ENCODE data around the gene SLC25A23. TPM values are rescaled to one million over a fixed set of nuclear protein-coding genes. Genes with fewer than 3 reads are reported as not detected.

Gene SLC25A23
- total RNA-seq, 1 experiment from 2014 or later: 42.9 TPM

GRCh38 chr19:6452899-6453298 is 6.7 kb downstream of the SLC25A23 start:
- Histone ChIP-seq H2AK5ac (ENCODE audit: insufficient read length, low read length) (no peak overlapping the region), H2BK12ac (ENCODE audit: insufficient read length, low read depth, low read length) (no peak overlapping the region), H2BK15ac (ENCODE audit: low read depth, low read length) (no peak overlapping the region), H3K23ac (ENCODE audit: insufficient read length, low read depth, low read length) (no peak overlapping the region), H4K8ac (replicated peaks; ENCODE audit: insufficient read length, low read depth, low read length) (no peak overlapping the region), H3K4me2 (ENCODE audit: insufficient read depth, insufficient read length, low read length) (no peak overlapping the region), H3K14ac (ENCODE audit: insufficient read depth, low read length) (no peak overlapping the region), H3K27me3 (ENCODE audit: insufficient read depth, low read length) (no peaks in the 10 kb centered on the region), H3T11ph (ENCODE audit: low read length) (no peak overlapping the region), H3K4ac (ENCODE audit: low read depth, low read length) (no peak overlapping the region), H3K9ac (ENCODE audit: extremely low read depth, insufficient read length, low read length) (no peak overlapping the region), H3K56ac (ENCODE audit: insufficient read length, low read depth, low read length) (no peak overlapping the region), H3K4me1 (ENCODE audit: insufficient read depth, low read length) (no peaks in the 10 kb centered on the region), H4K5ac (ENCODE audit: insufficient read length, low read depth, low read length) (no peak overlapping the region), H4K91ac (ENCODE audit: insufficient read length, low read depth, low read length) (no peak overlapping the region), H2BK5ac (ENCODE audit: insufficient read length, low read length) (no peak overlapping the region), H2BK120ac (ENCODE audit: low read depth, low read length, poor library complexity, severe bottlenecking) (no peak overlapping the region), H2BK20ac (ENCODE audit: low read depth, low read length, poor library complexity, severe bottlenecking) (no peak overlapping the region), H2AFZ (ENCODE audit: low read length) (no peak overlapping the region), H3K9me3 (ENCODE audit: control insufficient read depth, low read depth, low read length) (peaks cover 8% of the 10 kb centered on the region), H3K79me2 (ENCODE audit: insufficient read depth, low read length) (no peaks in the 10 kb centered on the region), H3K23me2 (ENCODE audit: insufficient read length, low read depth, low read length, poor library complexity, severe bottlenecking) (no peaks in the 10 kb centered on the region), H3K27ac (ENCODE audit: insufficient read length, low read depth, low read length) (no peak overlapping the region), H4K20me1 (ENCODE audit: control insufficient read depth, insufficient read depth, insufficient read length) (no peaks in the 10 kb centered on the region), H3K79me1 (ENCODE audit: insufficient read depth, low read depth, low read length, poor library complexity, severe bottlenecking) (no peaks in the 10 kb centered on the region), H3K18ac (ENCODE audit: insufficient read length, low read depth, low read length) (no peak overlapping the region)
- no peaks in the 10 kb centered on the region; a peak in 1 of 4 replicates for H3K4me1 Mint-ChIP-seq
- H3K36me3 Mint-ChIP-seq (ENCODE audit: insufficient read depth in 1 of 3, low read depth in 3 of 3): peaks cover 31 to 53% (median 48%) of the 10 kb centered on the region in 3 experiments
- no peak for DNase-seq
- WGBS (ENCODE audit: extremely low coverage, insufficient read length, low lambda C conversion rate): no CpG with 5 or more reads among the region's 2 CpGs
- H3K27ac Mint-ChIP-seq: no peak overlapping the region
- TF ChIP-seq, protein P1, sequence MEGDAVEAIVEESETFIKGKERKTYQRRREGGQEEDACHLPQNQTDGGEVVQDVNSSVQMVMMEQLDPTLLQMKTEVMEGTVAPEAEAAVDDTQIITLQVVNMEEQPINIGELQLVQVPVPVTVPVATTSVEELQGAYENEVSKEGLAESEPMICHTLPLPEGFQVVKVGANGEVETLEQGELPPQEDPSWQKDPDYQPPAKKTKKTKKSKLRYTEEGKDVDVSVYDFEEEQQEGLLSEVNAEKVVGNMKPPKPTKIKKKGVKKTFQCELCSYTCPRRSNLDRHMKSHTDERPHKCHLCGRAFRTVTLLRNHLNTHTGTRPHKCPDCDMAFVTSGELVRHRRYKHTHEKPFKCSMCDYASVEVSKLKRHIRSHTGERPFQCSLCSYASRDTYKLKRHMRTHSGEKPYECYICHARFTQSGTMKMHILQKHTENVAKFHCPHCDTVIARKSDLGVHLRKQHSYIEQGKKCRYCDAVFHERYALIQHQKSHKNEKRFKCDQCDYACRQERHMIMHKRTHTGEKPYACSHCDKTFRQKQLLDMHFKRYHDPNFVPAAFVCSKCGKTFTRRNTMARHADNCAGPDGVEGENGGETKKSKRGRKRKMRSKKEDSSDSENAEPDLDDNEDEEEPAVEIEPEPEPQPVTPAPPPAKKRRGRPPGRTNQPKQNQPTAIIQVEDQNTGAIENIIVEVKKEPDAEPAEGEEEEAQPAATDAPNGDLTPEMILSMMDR (conservative IDR thresholded peaks at IDR 0.05): no peak
- H3K27me3 Mint-ChIP-seq (ENCODE audit: low read depth): no peaks in the 10 kb centered on the region
- no peak overlapping the region for H3K4me3 Mint-ChIP-seq
- H3K9me3 Mint-ChIP-seq: peaks cover 6 to 7% of the 10 kb centered on the region in 2 experiments; a peak in 4 of 5 replicates

Measured in H9 (cell line).